ENCODE data around the gene LMTK2. TPM values are rescaled to one million over a fixed set of nuclear protein-coding genes. Genes with fewer than 3 reads are reported as not detected.

Gene LMTK2
- total and polyA plus RNA-seq, 10 donors, result 1.3 to 22.8 (median 18.6) TPM

- intact Hi-C loops (cut with DNase I; ENCODE audit: low total_unique reads), result no loop called here
- 82 to 92% (median 89%) methylated on average over 10 to 16 of the region's 16 CpGs for WGBS, 5 donors
- Histone ChIP-seq H3K27me3 (replicated peaks in 1 of 7) (no peaks in the 10 kb centered on the region), H3K27ac (no peak overlapping the region), H3K36me3 (peaks cover 0 to 100% (median 76%) of the 10 kb centered on the region in 6 donors), H3K4me3 (no peak overlapping the region), H3K9me3 (no peaks in the 10 kb centered on the region), H3K4me1 (peaks cover 0 to 11% (median 0%) of the 10 kb centered on the region in 6 donors)
- TF ChIP-seq POLR2AphosphoS5 (IDR thresholded peaks at IDR 0.05), result peak in 1 of 3 donors; percentile 38
- no peak for TF ChIP-seq CTCF (IDR thresholded peaks at IDR 0.05 in 8 of 11, conservative IDR thresholded peaks at IDR 0.05 in 3 of 11)
- DNase-seq, result peak; percentile 64
Measured at GRCh38 chr7:98225913-98226614, 119.4 kb downstream of the LMTK2 start.

- H3K4me1 ChIP-seq, result peaks cover 0 to 11% (median 0%) of the 10 kb centered on the region in 6 donors
- no peaks in the 10 kb centered on the region for H3K27me3 ChIP-seq (replicated peaks in 1 of 7)
- H3K27ac ChIP-seq, result no peak overlapping the region
- H3K4me3 ChIP-seq, result no peak overlapping the region
- DNase-seq, result no peak
- H3K9me3 ChIP-seq, result no peaks in the 10 kb centered on the region
- 94 to 97% (median 95%) methylated on average over 10 to 18 of the region's 18 CpGs for WGBS, 5 donors
- intact Hi-C loops (cut with DNase I; ENCODE audit: low total_unique reads), result no loop called here
- TF ChIP-seq POLR2AphosphoS5 (IDR thresholded peaks at IDR 0.05), result peak in 1 of 3 donors; percentile 16
- TF ChIP-seq CTCF (IDR thresholded peaks at IDR 0.05 in 8 of 11, conservative IDR thresholded peaks at IDR 0.05 in 3 of 11), result no peak
- H3K36me3 ChIP-seq, result peaks cover 0 to 100% (median 71%) of the 10 kb centered on the region in 6 donors
Measured at GRCh38 chr7:98227939-98228338, 121.3 kb downstream of the LMTK2 start.

DNA sequence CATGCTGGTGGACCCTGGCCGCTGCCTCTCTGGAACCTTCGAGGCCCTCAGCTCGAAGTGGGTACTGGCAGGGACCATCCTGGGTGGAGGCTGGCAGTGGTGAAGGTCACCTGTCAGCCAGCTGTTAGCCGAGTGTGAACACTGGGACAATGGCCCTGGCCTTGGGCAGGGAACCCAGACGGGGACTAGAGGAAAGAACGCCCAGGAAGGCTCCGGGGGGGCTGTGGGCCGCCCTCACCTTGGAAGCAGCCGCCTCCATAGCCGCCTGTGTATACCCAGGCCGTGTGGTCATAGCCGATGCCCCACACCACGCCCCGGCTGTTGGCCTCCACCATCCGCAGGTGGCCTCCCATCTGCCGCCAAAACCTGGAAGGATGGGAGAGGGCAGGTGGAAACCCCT lies 122.1 kb downstream of the LMTK2 start:
- Histone ChIP-seq H3K27me3 (replicated peaks in 1 of 7) (no peaks in the 10 kb centered on the region), H3K4me3 (no peak overlapping the region), H3K27ac (peak overlapping the region in 2 of 8 donors; percentile 27 to 28), H3K4me1 (peaks cover 0 to 11% (median 0%) of the 10 kb centered on the region in 6 donors), H3K9me3 (no peaks in the 10 kb centered on the region), H3K36me3 (peaks cover 0 to 100% (median 74%) of the 10 kb centered on the region in 6 donors)
- intact Hi-C loops (cut with DNase I; ENCODE audit: low total_unique reads), result no loop called here
- 75 to 95% (median 84%) methylated on average over 11 to 16 of the region's 16 CpGs for WGBS, 5 donors
- TF ChIP-seq CTCF (IDR thresholded peaks at IDR 0.05 in 8 of 11, conservative IDR thresholded peaks at IDR 0.05 in 3 of 11) (no peak), POLR2AphosphoS5 (IDR thresholded peaks at IDR 0.05) (peak in 1 of 3 donors; percentile 36)
- no peak for DNase-seq

- intact Hi-C loops (cut with DNase I; ENCODE audit: low total_unique reads), result no loop called here
- DNase-seq, result no peak
- no peaks in the 10 kb centered on the region for H3K9me3 ChIP-seq
- H3K27ac ChIP-seq, result peak overlapping the region in 1 of 8 donors; percentile 27
- peaks cover 0 to 11% (median 0%) of the 10 kb centered on the region in 6 donors for H3K4me1 ChIP-seq
- TF ChIP-seq POLR2AphosphoS5 (IDR thresholded peaks at IDR 0.05) (no peak), POLR2A (IDR thresholded peaks at IDR 0.05) (no peak), CTCF (IDR thresholded peaks at IDR 0.05 in 8 of 11, conservative IDR thresholded peaks at IDR 0.05 in 3 of 11) (no peak)
- no peak overlapping the region for H3K4me3 ChIP-seq
- peaks cover 0 to 100% (median 74%) of the 10 kb centered on the region in 6 donors for H3K36me3 ChIP-seq
- WGBS, 5 donors, result 57 to 89% (median 86%) methylated on average over 1 to 11 of the region's 11 CpGs
- no peaks in the 10 kb centered on the region for H3K27me3 ChIP-seq (replicated peaks in 1 of 7)
Measured at GRCh38 chr7:98229441-98229840, 122.8 kb downstream of the LMTK2 start.
